Activated naive CD4-positive, alpha-beta T cell treated with anti-CD3 and anti-CD28 coated beads, Interleukin-2, amount 10 ng/mL, durations not matched to agents 7 days and 5 days (primary cell): ENCODE data around the gene CPNE4.

ENCODE experiments used
- CTCF ChIA-PET: fragments of 350-600 bp; sonication (Branson Sonifier 250); formaldehyde crosslinking; loops from one replicate; lab custom pipeline; 2021; ENCODE audit warnings: antibody characterized with exemption; lab: Charles Lee
- DNase-seq: peaks from one replicate; pipeline ENCODE4 v3.0.0-alpha.2; 2020
- H3K27ac Mint-ChIP-seq: one replicate; pipeline ENCODE4 v1.8.0; 2021; ENCODE audit warnings: mild to moderate bottlenecking, moderate library complexity, mixed read lengths
- H3K27me3 Mint-ChIP-seq: one replicate; pipeline ENCODE4 v1.8.0; 2021; ENCODE audit warnings: mild to moderate bottlenecking, mixed read lengths
- H3K36me3 Mint-ChIP-seq: one replicate; pipeline ENCODE4 v1.8.0; 2021; ENCODE audit warnings: mixed read lengths
- H3K4me1 Mint-ChIP-seq: one replicate; pipeline ENCODE4 v1.8.0; 2021; ENCODE audit warnings: mixed read lengths
- H3K4me3 Mint-ChIP-seq: one replicate; pipeline ENCODE4 v1.8.0; 2021; ENCODE audit warnings: mild to moderate bottlenecking, moderate library complexity, mixed read lengths
- H3K9me3 Mint-ChIP-seq: one replicate; pipeline ENCODE4 v1.8.0; 2021; ENCODE audit warnings: mixed read lengths

CPNE4 gene

GRCh38 chr3:131802029-131802428, 232.8 kb downstream of the CPNE4 start:
- Mint-ChIP-seq H3K27ac (no peak overlapping the region), H3K27me3 (no peaks in the 10 kb centered on the region), H3K36me3 (no peaks in the 10 kb centered on the region), H3K9me3 (no peaks in the 10 kb centered on the region), H3K4me3 (no peak overlapping the region), H3K4me1 (no peaks in the 10 kb centered on the region)
- CTCF ChIA-PET: no interaction called here
- DNase-seq: no peak

DNA sequence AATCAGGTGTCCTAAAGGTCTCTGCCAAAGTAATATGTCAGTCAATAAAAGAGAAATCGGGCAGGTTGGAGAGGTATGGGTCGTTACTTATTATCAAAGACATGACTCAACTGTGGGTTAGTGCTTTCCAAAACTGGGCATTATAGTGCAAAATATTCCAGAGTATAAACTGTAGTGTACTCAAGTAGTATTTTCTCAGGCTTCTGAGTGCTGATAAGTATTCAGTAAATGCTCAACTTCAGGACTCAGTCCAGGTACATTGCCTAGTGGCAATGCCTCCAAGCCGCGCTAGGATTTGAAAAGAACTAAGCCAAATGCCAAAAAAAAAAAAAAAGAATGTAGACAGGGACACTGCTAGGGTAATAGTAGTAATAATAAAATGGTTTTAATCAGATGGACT, 233.2 kb downstream of the CPNE4 start:
- Mint-ChIP-seq H3K9me3 (no peaks in the 10 kb centered on the region), H3K4me1 (no peaks in the 10 kb centered on the region), H3K27ac (no peak overlapping the region), H3K27me3 (no peaks in the 10 kb centered on the region), H3K36me3 (no peaks in the 10 kb centered on the region), H3K4me3 (no peak overlapping the region)
- no peak for DNase-seq
- CTCF ChIA-PET: no interaction called here

GRCh38 chr3:131797776-131798175, 237.0 kb downstream of the CPNE4 start:
- Mint-ChIP-seq H3K36me3 (no peaks in the 10 kb centered on the region), H3K4me3 (no peak overlapping the region), H3K27ac (no peak overlapping the region), H3K4me1 (no peaks in the 10 kb centered on the region), H3K27me3 (no peaks in the 10 kb centered on the region), H3K9me3 (no peaks in the 10 kb centered on the region)
- CTCF ChIA-PET: interaction anchor here (1.2 to 5.0 kb wide), 2 partner anchors 11 to 232 kb away, joined by 3 to 27 read pairs; no protein-coding TSS in a partner anchor
- DNase-seq: no peak

GRCh38 chr3:131796558-131797198, 238.1 kb downstream of the CPNE4 start:
- CTCF ChIA-PET: interaction anchor here (0.9 to 5.0 kb wide), 8 partner anchors 9 to 763 kb away, joined by 3 to 27 read pairs (median 4); partner anchors contain the start of gene CPNE4
- H3K36me3 Mint-ChIP-seq: no peaks in the 10 kb centered on the region

DNA sequence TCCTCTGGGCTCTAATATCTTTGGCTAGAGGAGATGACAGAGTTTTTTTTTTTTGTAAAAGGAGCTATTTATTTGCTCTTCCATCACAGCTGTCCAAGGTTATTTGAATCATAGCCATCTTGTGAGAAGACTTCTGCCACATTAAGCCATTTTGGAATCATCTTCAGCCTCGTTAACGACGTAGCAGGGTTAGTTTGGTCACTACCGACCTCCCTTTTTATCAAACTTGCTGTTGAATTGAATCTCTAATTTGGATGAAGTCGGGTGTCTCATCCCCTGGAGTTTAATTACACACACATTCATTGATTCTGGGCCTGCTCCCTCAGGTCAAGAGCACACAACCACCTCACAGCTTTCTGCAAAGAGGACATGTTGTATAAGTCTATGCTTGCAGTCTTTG, 238.7 kb downstream of the CPNE4 start:
- no peaks in the 10 kb centered on the region for H3K9me3 Mint-ChIP-seq
- H3K36me3 Mint-ChIP-seq: no peaks in the 10 kb centered on the region
- no peak overlapping the region for H3K4me3 Mint-ChIP-seq
- no peaks in the 10 kb centered on the region for H3K4me1 Mint-ChIP-seq
- DNase-seq: no peak
- H3K27me3 Mint-ChIP-seq: no peaks in the 10 kb centered on the region
- H3K27ac Mint-ChIP-seq: no peak overlapping the region
- CTCF ChIA-PET: interaction anchor here (0.6 to 5.0 kb wide), 9 partner anchors 9 to 763 kb away, joined by 3 to 27 read pairs (median 3); partner anchors contain the start of gene CPNE4

More at GRCh38 chr3:131796558-131797198, 238.1 kb downstream of the CPNE4 start:
- DNase-seq: no peak
- Mint-ChIP-seq H3K4me3 (no peak overlapping the region), H3K27ac (no peak overlapping the region), H3K27me3 (no peaks in the 10 kb centered on the region), H3K4me1 (no peaks in the 10 kb centered on the region), H3K9me3 (no peaks in the 10 kb centered on the region)

DNA sequence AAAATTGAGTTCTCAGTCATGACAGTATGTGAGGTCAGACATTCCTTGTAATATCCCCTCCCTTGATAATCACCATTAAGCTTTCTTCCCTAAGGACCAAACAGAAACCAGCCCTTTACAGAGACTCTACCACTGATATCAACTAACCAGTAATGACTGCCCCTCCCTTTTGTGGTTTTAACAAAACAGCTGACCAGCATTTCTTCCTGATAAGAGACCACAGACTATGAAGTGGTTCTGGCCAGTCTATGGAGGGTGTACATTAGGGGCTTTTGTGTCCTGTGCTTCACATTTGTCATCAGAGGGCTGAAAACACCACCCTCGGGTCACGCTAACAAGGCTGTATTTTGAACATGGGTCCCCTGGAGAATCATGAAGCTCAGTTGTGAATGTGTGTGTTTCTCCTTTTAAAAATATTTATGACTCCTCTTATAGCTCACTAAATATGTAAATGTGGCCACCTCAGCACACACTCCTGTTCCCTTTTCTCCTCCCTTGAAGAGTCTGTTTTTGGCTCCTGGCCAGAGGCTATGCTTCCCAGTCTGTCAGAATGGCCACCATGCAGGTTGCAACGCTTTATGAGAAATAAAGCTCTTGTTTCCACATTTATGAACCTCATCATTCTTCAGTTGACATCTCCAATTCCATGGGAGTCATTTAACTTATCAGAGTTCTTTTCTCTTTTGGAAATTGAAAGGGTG, 239.3 kb downstream of the CPNE4 start:
- no peaks in the 10 kb centered on the region for H3K4me1 Mint-ChIP-seq
- H3K36me3 Mint-ChIP-seq: no peaks in the 10 kb centered on the region
- no peaks in the 10 kb centered on the region for H3K9me3 Mint-ChIP-seq
- no peak overlapping the region for H3K27ac Mint-ChIP-seq
- CTCF ChIA-PET: interaction anchor here (0.6 to 5.0 kb wide), 12 partner anchors 13 to 762 kb away, joined by 3 to 27 read pairs (median 3); partner anchors contain the start of gene CPNE4
- no peak for DNase-seq
- no peaks in the 10 kb centered on the region for H3K27me3 Mint-ChIP-seq
- no peak overlapping the region for H3K4me3 Mint-ChIP-seq

- Mint-ChIP-seq H3K36me3 (no peaks in the 10 kb centered on the region), H3K4me3 (no peak overlapping the region), H3K27ac (no peak overlapping the region), H3K9me3 (no peaks in the 10 kb centered on the region), H3K4me1 (no peaks in the 10 kb centered on the region), H3K27me3 (no peaks in the 10 kb centered on the region)
- CTCF ChIA-PET: interaction anchor here (0.6 to 5.0 kb wide), 10 partner anchors 11 to 762 kb away, joined by 3 to 27 read pairs (median 3); no protein-coding TSS in a partner anchor
- DNase-seq: peak; percentile 29
Measured at GRCh38 chr3:131794766-131795388, 239.9 kb downstream of the CPNE4 start.

GRCh38 chr3:131793870-131794269, 240.9 kb downstream of the CPNE4 start:
- no peaks in the 10 kb centered on the region for H3K4me1 Mint-ChIP-seq
- no peaks in the 10 kb centered on the region for H3K36me3 Mint-ChIP-seq
- H3K4me3 Mint-ChIP-seq: no peak overlapping the region
- H3K27me3 Mint-ChIP-seq: no peaks in the 10 kb centered on the region
- no peak for DNase-seq
- CTCF ChIA-PET: interaction anchor here (1.2 to 5.0 kb wide), 3 partner anchors 12 to 239 kb away, joined by 3 to 27 read pairs (median 3); no protein-coding TSS in a partner anchor
- H3K27ac Mint-ChIP-seq: no peak overlapping the region
- no peaks in the 10 kb centered on the region for H3K9me3 Mint-ChIP-seq

- Mint-ChIP-seq H3K9me3 (no peaks in the 10 kb centered on the region), H3K27ac (no peak overlapping the region), H3K4me1 (no peaks in the 10 kb centered on the region), H3K4me3 (no peak overlapping the region), H3K36me3 (no peaks in the 10 kb centered on the region), H3K27me3 (no peaks in the 10 kb centered on the region)
- no peak for DNase-seq
- CTCF ChIA-PET: no interaction called here
Measured at GRCh38 chr3:131789188-131789587, 245.6 kb downstream of the CPNE4 start.

DNA sequence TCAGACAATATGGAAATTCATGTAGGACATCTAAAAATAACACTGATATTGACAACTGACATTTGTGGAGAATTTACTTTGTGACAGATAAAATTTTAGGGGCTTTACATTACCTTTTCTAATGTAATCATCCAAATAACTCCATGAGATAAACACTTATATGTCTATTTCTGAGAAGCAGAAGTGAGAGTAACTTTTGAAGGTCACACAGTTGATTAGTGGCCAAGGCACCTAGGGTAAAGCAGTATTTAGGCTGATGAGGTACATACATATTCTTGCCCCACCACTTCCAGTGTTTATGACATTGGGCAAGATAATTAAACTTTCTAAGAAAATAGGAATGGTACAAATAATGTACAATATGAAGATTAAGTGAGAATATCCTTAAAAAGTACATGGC, 248.4 kb downstream of the CPNE4 start:
- Mint-ChIP-seq H3K4me1 (no peaks in the 10 kb centered on the region), H3K4me3 (no peak overlapping the region), H3K27ac (no peak overlapping the region), H3K9me3 (no peaks in the 10 kb centered on the region), H3K27me3 (no peaks in the 10 kb centered on the region), H3K36me3 (no peaks in the 10 kb centered on the region)
- DNase-seq: no peak
- CTCF ChIA-PET: no interaction called here

GRCh38 chr3:131782751-131783150, 252.1 kb downstream of the CPNE4 start:
- CTCF ChIA-PET: no interaction called here
- Mint-ChIP-seq H3K36me3 (no peaks in the 10 kb centered on the region), H3K9me3 (no peaks in the 10 kb centered on the region), H3K27ac (no peak overlapping the region), H3K4me3 (no peak overlapping the region), H3K27me3 (no peaks in the 10 kb centered on the region), H3K4me1 (no peaks in the 10 kb centered on the region)
- no peak for DNase-seq

GRCh38 chr3:131778526-131778925, 256.3 kb downstream of the CPNE4 start:
- no peaks in the 10 kb centered on the region for H3K36me3 Mint-ChIP-seq
- peaks cover 3% of the 10 kb centered on the region for H3K27me3 Mint-ChIP-seq
- no peak overlapping the region for H3K27ac Mint-ChIP-seq
- no peak overlapping the region for H3K4me3 Mint-ChIP-seq
- CTCF ChIA-PET: no interaction called here
- no peaks in the 10 kb centered on the region for H3K4me1 Mint-ChIP-seq
- DNase-seq: no peak
- peaks cover 3% of the 10 kb centered on the region for H3K9me3 Mint-ChIP-seq

GRCh38 chr3:131775650-131776049, 259.2 kb downstream of the CPNE4 start:
- CTCF ChIA-PET: no interaction called here
- no peaks in the 10 kb centered on the region for H3K36me3 Mint-ChIP-seq
- H3K4me3 Mint-ChIP-seq: no peak overlapping the region
- H3K9me3 Mint-ChIP-seq: peaks cover 3% of the 10 kb centered on the region
- no peaks in the 10 kb centered on the region for H3K4me1 Mint-ChIP-seq
- peaks cover 3% of the 10 kb centered on the region for H3K27me3 Mint-ChIP-seq
- DNase-seq: no peak
- no peak overlapping the region for H3K27ac Mint-ChIP-seq

DNA sequence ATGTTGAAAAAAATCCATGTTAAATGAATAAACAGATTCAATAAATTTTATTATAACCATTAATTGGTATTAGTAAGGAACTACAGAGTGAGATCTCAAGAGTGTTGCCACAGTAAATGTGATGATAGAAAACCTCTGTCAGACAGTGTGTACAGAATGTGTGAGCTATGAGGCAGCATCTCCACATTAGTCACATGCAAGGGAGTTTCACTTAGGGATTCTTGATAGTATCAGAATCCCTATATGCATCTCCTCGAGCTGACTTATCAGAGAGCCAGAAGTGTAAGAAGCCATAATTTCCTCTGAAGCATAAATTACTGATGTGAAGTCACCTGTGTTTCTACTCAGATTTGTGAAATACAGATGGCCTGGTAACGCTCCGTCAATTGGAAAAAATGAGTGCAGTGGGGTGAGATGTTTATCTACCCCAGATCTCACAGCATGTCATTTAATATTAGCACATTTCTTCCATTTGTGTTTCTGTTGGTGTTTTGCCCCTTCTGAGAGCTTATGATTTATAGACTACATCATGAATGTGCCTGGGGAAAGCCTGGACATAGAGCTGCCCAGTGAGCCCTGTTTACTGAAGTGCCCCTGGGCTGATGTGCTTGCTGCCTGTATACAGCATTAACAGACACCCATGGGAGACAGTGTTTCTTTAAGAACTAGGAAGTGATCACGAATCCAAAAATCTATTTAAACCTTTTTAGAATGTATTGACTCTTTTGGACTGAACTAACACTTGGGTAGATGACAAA, 262.4 kb downstream of the CPNE4 start:
- no peak for DNase-seq
- CTCF ChIA-PET: no interaction called here
- Mint-ChIP-seq H3K36me3 (no peaks in the 10 kb centered on the region), H3K27me3 (peaks cover 7% of the 10 kb centered on the region), H3K4me3 (no peak overlapping the region), H3K9me3 (peaks cover 3% of the 10 kb centered on the region), H3K27ac (no peak overlapping the region), H3K4me1 (no peaks in the 10 kb centered on the region)
